Breast epithelium (tissue), 4 donors: ENCODE measurements around the gene ZCCHC14. TPM values are rescaled to one million over a fixed set of nuclear protein-coding genes. Genes with fewer than 3 reads are reported as not detected.

Experiments
- DNase-seq, 2 donors: peaks; one replicate each; pipeline ENCODE4 v3.0.0-alpha.2; 2019; ENCODE audit warnings: low spot score in 2 of 2
- H3K27ac ChIP-seq, 2 donors: fragments of 200-600 bp; sonication (generic) in 1 of 2; one replicate each; pipeline ENCODE4 v1.5.1; 2016 to 2019; ENCODE audit warnings: mild to moderate bottlenecking in 1 of 2
- H3K27me3 ChIP-seq, 2 donors: fragments of 200-600 bp; sonication (generic) in 1 of 2; one replicate each; pipeline versions ENCODE4 v1.5.1 to v1.6.0; 2017 to 2019; ENCODE audit warnings: control low read depth in 1 of 2, mild to moderate bottlenecking in 1 of 2
- H3K36me3 ChIP-seq: fragments of 200-600 bp; one replicate; pipeline ENCODE4 v1.5.1; 2019
- H3K4me1 ChIP-seq, 2 donors: fragments of 200-600 bp; sonication (generic); one replicate each; pipeline ENCODE4 v1.5.1; 2016 to 2019; ENCODE audit warnings: control low read depth in 1 of 2
- H3K4me3 ChIP-seq, 3 donors: fragments of 200-600 bp; sonication (generic); 1 replicate in 2 of 3; 2 replicates in 1 of 3; pipeline ENCODE4 v1.5.1; 2016 to 2019; ENCODE audit warnings: mild to moderate bottlenecking in 3 of 3, moderate library complexity in 2 of 3
- H3K9me3 ChIP-seq, 2 donors: fragments of 200-600 bp; sonication (generic) in 1 of 2; one replicate each; pipeline ENCODE4 v1.5.1; 2016 to 2019; ENCODE audit warnings: control low read depth in 1 of 2
- POLR2A ChIP-seq: fragments of 450-650 bp; IDR thresholded peaks from one replicate; pipeline ENCODE4 v1.6.1; 2016; ENCODE audit warnings: antibody characterized with exemption, mild to moderate bottlenecking, moderate library complexity
- POLR2AphosphoS5 ChIP-seq, 3 donors: sonication (generic); formaldehyde crosslinking; IDR thresholded peaks; one replicate each; pipeline ENCODE4 v1.6.1; 2017; ENCODE audit warnings: antibody characterized with exemption in 3 of 3
- intact Hi-C: fragments of 100-400 bp; cut with DNase I; formaldehyde crosslinking; loops from one replicate; pipeline ENCODE4 v1.15.1; 2023; ENCODE audit warnings: low total_unique reads
- total RNA-seq, 3 donors: library from RNA; depleted of rRNA; stranded (reverse); fragments of >200 nt; gene quantifications; one replicate each; pipeline ENCODE4 v1.1.0, GENCODE V29; 2016
- TF ChIP-seq, protein P1 (sequence below), 3 donors: fragments of 450-650 bp; IDR thresholded peaks; one replicate each; pipeline ENCODE4 v1.5.1; 2016 to 2017; ENCODE audit warnings: antibody characterized with exemption in 3 of 3, mild to moderate bottlenecking in 3 of 3, moderate library complexity in 3 of 3

Gene ZCCHC14
- total RNA-seq, 3 donors from 2014 or later = 15.2 to 21.0 (median 18.7) TPM

GRCh38 chr16:87416826-87417527 lies 75.8 kb downstream of the ZCCHC14 start:
- H3K36me3 ChIP-seq = peaks cover 9% of the 10 kb centered on the region
- H3K9me3 ChIP-seq = no peaks in the 10 kb centered on the region
- TF ChIP-seq, protein P1, sequence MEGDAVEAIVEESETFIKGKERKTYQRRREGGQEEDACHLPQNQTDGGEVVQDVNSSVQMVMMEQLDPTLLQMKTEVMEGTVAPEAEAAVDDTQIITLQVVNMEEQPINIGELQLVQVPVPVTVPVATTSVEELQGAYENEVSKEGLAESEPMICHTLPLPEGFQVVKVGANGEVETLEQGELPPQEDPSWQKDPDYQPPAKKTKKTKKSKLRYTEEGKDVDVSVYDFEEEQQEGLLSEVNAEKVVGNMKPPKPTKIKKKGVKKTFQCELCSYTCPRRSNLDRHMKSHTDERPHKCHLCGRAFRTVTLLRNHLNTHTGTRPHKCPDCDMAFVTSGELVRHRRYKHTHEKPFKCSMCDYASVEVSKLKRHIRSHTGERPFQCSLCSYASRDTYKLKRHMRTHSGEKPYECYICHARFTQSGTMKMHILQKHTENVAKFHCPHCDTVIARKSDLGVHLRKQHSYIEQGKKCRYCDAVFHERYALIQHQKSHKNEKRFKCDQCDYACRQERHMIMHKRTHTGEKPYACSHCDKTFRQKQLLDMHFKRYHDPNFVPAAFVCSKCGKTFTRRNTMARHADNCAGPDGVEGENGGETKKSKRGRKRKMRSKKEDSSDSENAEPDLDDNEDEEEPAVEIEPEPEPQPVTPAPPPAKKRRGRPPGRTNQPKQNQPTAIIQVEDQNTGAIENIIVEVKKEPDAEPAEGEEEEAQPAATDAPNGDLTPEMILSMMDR (IDR thresholded peaks at IDR 0.05) = peak in 2 of 3 donors; percentile 38 to 65
- TF ChIP-seq POLR2AphosphoS5 (IDR thresholded peaks at IDR 0.05) (no peak), POLR2A (no peak)
- DNase-seq = no peak
- H3K27ac ChIP-seq = no peak overlapping the region
- intact Hi-C loops = no loop called here
- H3K4me3 ChIP-seq = no peak overlapping the region
- H3K4me1 ChIP-seq = no peaks in the 10 kb centered on the region
- H3K27me3 ChIP-seq = no peaks in the 10 kb centered on the region

DNA sequence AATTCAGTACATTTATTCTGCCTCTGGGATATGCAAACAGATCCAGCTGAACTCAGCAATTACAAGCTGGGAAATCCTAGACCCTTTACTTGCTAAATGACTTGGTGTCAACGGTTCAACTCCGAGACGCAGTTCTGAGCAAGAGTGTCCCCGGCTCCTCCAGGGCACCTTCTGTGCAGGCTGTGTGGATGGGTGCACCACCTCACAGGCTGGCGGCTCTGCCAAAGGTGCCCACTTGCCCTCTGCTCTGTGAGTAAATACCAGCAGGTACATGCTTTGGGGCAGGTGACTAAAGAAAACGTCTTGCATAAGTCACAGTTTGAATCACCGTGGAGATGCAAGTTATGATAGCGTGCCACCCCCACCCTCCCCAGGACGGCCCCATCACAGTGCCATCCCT lies 77.4 kb downstream of the ZCCHC14 start:
- H3K4me3 ChIP-seq = no peak overlapping the region
- TF ChIP-seq, protein P1 (IDR thresholded peaks at IDR 0.05) = no peak
- no peak for TF ChIP-seq POLR2AphosphoS5 (IDR thresholded peaks at IDR 0.05)
- no peak for TF ChIP-seq POLR2A
- H3K27me3 ChIP-seq = no peaks in the 10 kb centered on the region
- intact Hi-C loops = no loop called here
- DNase-seq = no peak
- H3K4me1 ChIP-seq = no peaks in the 10 kb centered on the region
- no peaks in the 10 kb centered on the region for H3K9me3 ChIP-seq
- peaks cover 18% of the 10 kb centered on the region for H3K36me3 ChIP-seq
- no peak overlapping the region for H3K27ac ChIP-seq

DNA sequence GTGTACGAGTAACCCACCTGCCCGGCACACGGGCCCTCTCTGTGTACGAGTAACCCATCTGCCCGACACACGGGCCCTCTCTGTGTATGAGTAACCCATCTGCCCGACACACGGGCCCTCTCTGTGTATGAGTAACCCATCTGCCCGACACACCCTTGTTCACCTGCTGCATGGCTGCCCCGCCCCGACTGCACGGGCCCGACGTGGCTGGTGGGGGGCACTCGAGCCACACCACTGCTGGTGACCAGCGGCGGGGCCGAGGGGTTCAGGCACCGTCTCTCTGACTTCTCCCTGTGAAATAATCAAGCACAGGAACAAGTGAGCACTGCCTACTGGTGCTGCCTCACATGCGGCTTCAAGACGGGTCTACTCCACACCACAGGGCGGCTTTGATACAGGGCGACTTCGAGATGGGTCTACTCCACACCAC lies 78.6 kb downstream of the ZCCHC14 start:
- H3K9me3 ChIP-seq = no peaks in the 10 kb centered on the region
- no peaks in the 10 kb centered on the region for H3K27me3 ChIP-seq
- H3K27ac ChIP-seq = no peak overlapping the region
- TF ChIP-seq, protein P1 (IDR thresholded peaks at IDR 0.05) = no peak
- TF ChIP-seq POLR2A (no peak), POLR2AphosphoS5 (IDR thresholded peaks at IDR 0.05) (no peak)
- peaks cover 18% of the 10 kb centered on the region for H3K36me3 ChIP-seq
- intact Hi-C loops = no loop called here
- H3K4me3 ChIP-seq = no peak overlapping the region
- H3K4me1 ChIP-seq = no peaks in the 10 kb centered on the region
- no peak for DNase-seq

DNA sequence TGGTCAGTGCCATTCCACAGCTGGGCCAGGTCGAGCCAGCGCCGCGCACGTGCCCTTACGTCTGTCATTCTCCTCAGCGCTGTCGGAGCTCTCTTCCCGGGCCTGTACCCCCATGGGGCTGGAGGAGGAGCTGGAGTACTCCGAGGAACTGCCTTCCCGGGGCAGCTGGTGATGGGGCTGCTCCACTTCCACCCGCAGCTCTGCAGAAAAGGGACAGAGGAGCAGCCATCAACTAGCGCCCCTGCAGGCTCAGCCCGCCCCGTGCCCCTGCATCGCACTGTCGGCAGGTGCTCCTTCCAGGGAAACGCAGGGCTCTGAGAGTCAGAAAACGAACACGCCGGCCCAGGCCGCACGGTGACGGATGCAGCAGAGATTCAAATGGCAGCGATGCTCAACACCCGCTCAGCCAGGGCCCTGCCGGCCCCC lies 79.8 kb downstream of the ZCCHC14 start:
- Histone ChIP-seq H3K27ac (no peak overlapping the region), H3K27me3 (no peaks in the 10 kb centered on the region), H3K4me3 (no peak overlapping the region), H3K9me3 (no peaks in the 10 kb centered on the region), H3K36me3 (peaks cover 18% of the 10 kb centered on the region), H3K4me1 (no peaks in the 10 kb centered on the region)
- TF ChIP-seq POLR2A = no peak
- TF ChIP-seq POLR2AphosphoS5 (IDR thresholded peaks at IDR 0.05) = no peak
- TF ChIP-seq, protein P1 (IDR thresholded peaks at IDR 0.05) = no peak
- intact Hi-C loops = no loop called here
- DNase-seq = no peak

GRCh38 chr16:87412371-87412995 lies 80.3 kb downstream of the ZCCHC14 start:
- Histone ChIP-seq H3K27ac (no peak overlapping the region), H3K4me3 (no peak overlapping the region), H3K27me3 (no peaks in the 10 kb centered on the region), H3K36me3 (peaks cover 18% of the 10 kb centered on the region), H3K4me1 (no peaks in the 10 kb centered on the region), H3K9me3 (no peaks in the 10 kb centered on the region)
- TF ChIP-seq, protein P1 (IDR thresholded peaks at IDR 0.05) = no peak
- TF ChIP-seq POLR2A (no peak), POLR2AphosphoS5 (IDR thresholded peaks at IDR 0.05) (no peak)
- no peak for DNase-seq
- intact Hi-C loops = no loop called here
